ENCODE measurements around the gene DOCK4. TPM values are rescaled to one million over a fixed set of nuclear protein-coding genes. Genes with fewer than 3 reads are reported as not detected.

DOCK4 gene
- total and polyA plus RNA-seq, 10 of the 15 experiments (the other 5 are each of a cell fraction or from before 2014, with no cell fraction given), result 0.03 to 0.73 (median 0.38) TPM

- RAD21 ChIA-PET (ENCODE audit: unreplicated experiment), result no interaction called here
Measured at GRCh38 chr7:112047421-112047820, 158.8 kb downstream of the DOCK4 start.

More at GRCh38 chr7:112047421-112047820, 158.8 kb downstream of the DOCK4 start:
- Histone ChIP-seq H3K4me2 (ENCODE audit: control insufficient read depth, insufficient read depth) (no peak overlapping the region), H3K27ac (ENCODE audit: control insufficient read depth, insufficient read depth) (no peak overlapping the region), H3K36me3 (ENCODE audit: control insufficient read depth in 2 of 2, insufficient read depth in 2 of 2, low read length in 1 of 2) (no peaks in the 10 kb centered on the region), H3K9ac (ENCODE audit: control insufficient read depth, insufficient read depth, low read length) (no peak overlapping the region), H3K4me1 (ENCODE audit: control insufficient read depth, insufficient read depth, low read length) (no peaks in the 10 kb centered on the region), H3K9me3 (replicated peaks; ENCODE audit: control insufficient read depth, insufficient read depth, low read length) (no peaks in the 10 kb centered on the region; the same call in 2 of the 3 replicates), H3K79me2 (ENCODE audit: control insufficient read depth, insufficient read depth, low read length) (no peaks in the 10 kb centered on the region), H3K4me3 (no peak overlapping the region), H2AFZ (ENCODE audit: control insufficient read depth, low read depth, low read length) (no peak overlapping the region), H3K27me3 (replicated peaks in 1 of 2; ENCODE audit: control insufficient read depth in 2 of 2, insufficient read depth in 2 of 2, low read length in 1 of 2) (no peaks in the 10 kb centered on the region), H4K20me1 (ENCODE audit: control insufficient read depth, insufficient read depth) (no peaks in the 10 kb centered on the region)
- intact Hi-C loops (cut with micrococcal nuclease; ENCODE audit: unreplicated experiment) (no loop called here), in situ Hi-C loops (cut with MboI) (no loop called here)
- WGBS (ENCODE audit: insufficient coverage, insufficient replicate concordance, low lambda C conversion rate, missing lambda C conversion rate), result 44% methylated on average over 2 of the region's 2 CpGs
- TF ChIP-seq E2F4 (IDR thresholded peaks at IDR 0.05; ENCODE audit: low read depth, low read length), result no peak
- no peak for TF ChIP-seq NKRF (conservative IDR thresholded peaks at IDR 0.05)
- no peak for TF ChIP-seq KAT2A (conservative IDR thresholded peaks at IDR 0.05; ENCODE audit: control insufficient read depth, low read depth, low read length)
- TF ChIP-seq TBL1XR1 (IDR thresholded peaks at IDR 0.05; ENCODE audit: low read depth, low read length), result no peak
- no peak for TF ChIP-seq NFYA (IDR thresholded peaks at IDR 0.05; ENCODE audit: borderline replicate concordance, low read depth, low read length)
- no peak for TF ChIP-seq MAX (IDR thresholded peaks at IDR 0.05; ENCODE audit: low read depth, low read length)
- TF ChIP-seq DPF2 (IDR thresholded peaks at IDR 0.05), result no peak
- TF ChIP-seq CHD1 (IDR thresholded peaks at IDR 0.05; ENCODE audit: low read depth, low read length), result no peak
- TF ChIP-seq HDAC2 (IDR thresholded peaks at IDR 0.05), result no peak
- TF ChIP-seq TCF12 (IDR thresholded peaks at IDR 0.05; ENCODE audit: low read depth, low read length), result no peak
- no peak for TF ChIP-seq ELK1 (IDR thresholded peaks at IDR 0.05; ENCODE audit: low read depth, low read length)
- TF ChIP-seq POLR2AphosphoS5 (IDR thresholded peaks at IDR 0.05; ENCODE audit: low read length), result no peak
- no peak for TF ChIP-seq TAF1 (IDR thresholded peaks at IDR 0.05; ENCODE audit: borderline replicate concordance, low read depth, low read length)
- no peak for TF ChIP-seq MYC (IDR thresholded peaks at IDR 0.05; ENCODE audit: insufficient read depth, insufficient read length, insufficient replicate concordance, low read length, severe bottlenecking)
- TF ChIP-seq CREB1 (IDR thresholded peaks at IDR 0.05; ENCODE audit: low read depth), result no peak
- TF ChIP-seq ZNF217 (IDR thresholded peaks at IDR 0.05), result no peak
- no peak for TF ChIP-seq NR2C1 (IDR thresholded peaks at IDR 0.05)
- TF ChIP-seq RAD51 (IDR thresholded peaks at IDR 0.05), result no peak
- TF ChIP-seq PBX3 (IDR thresholded peaks at IDR 0.05; ENCODE audit: insufficient replicate concordance, low read depth, low read length), result no peak
- ATAC-seq, result no peak
- POLR2A ChIA-PET, result no interaction called here
- SMC1A ChIA-PET (ENCODE audit: uncharacterized antibody, unreplicated experiment), result no interaction called here
- no peak for FAIRE-seq
- no peak for DNase-seq (ENCODE audit: low read depth, low spot score)
- CTCF ChIA-PET, result no interaction called here
- no TSS peak for BruUV-seq (replicated peaks)
